HL-60 (cell line): ENCODE data around the gene KRT34.

Experiments used
- DNase-seq, 2 experiments: peaks; one replicate each; pipeline ENCODE4 v3.0.0-alpha.2; 2010 to 2020; ENCODE audit warnings: low read depth in 1 of 2, low spot score in 1 of 2
- H3K27ac ChIP-seq: fragments of 250-450 bp; sonication (Bioruptor Pico); replicated peaks from 2 replicates; pipeline ENCODE4 v1.5.1; 2020; ENCODE audit warnings: mild to moderate bottlenecking, moderate library complexity
- H3K27me3 ChIP-seq: fragments of 250-450 bp; sonication (Bioruptor Pico); 2 replicates; pipeline ENCODE4 v1.5.1; 2021; ENCODE audit warnings: mild to moderate bottlenecking, moderate library complexity; ENCODE audit not compliant: insufficient read depth, poor library complexity, severe bottlenecking
- H3K4me3 ChIP-seq: replicated peaks from 2 replicates; pipeline ENCODE4 v1.5.1; 2011; ENCODE audit warnings: mild to moderate bottlenecking, control low read depth, low read length; ENCODE audit not compliant: insufficient read depth
- CTCF ChIP-seq: IDR thresholded peaks from one replicate; pipeline ENCODE4 v1.5.1; 2011; ENCODE audit warnings: low read length, control low read depth, inconsistent platforms; ENCODE audit not compliant: insufficient read depth
- GABPA ChIP-seq: IDR thresholded peaks from 2 replicates; pipeline ENCODE4 v1.6.1; 2012; ENCODE audit warnings: low read depth
- POLR2AphosphoS5 ChIP-seq: IDR thresholded peaks from 2 replicates; pipeline ENCODE4 v1.6.1; 2012; ENCODE audit warnings: low read depth
- SPI1 ChIP-seq: IDR thresholded peaks from 2 replicates; pipeline ENCODE4 v1.6.1; 2012; ENCODE audit warnings: low read depth, mild to moderate bottlenecking, borderline replicate concordance
- TF ChIP-seq, protein P1 (sequence below): IDR thresholded peaks from 2 replicates; pipeline ENCODE4 v1.6.1; 2012; ENCODE audit warnings: low read depth; ENCODE audit not compliant: insufficient replicate concordance

Gene KRT34

DNA sequence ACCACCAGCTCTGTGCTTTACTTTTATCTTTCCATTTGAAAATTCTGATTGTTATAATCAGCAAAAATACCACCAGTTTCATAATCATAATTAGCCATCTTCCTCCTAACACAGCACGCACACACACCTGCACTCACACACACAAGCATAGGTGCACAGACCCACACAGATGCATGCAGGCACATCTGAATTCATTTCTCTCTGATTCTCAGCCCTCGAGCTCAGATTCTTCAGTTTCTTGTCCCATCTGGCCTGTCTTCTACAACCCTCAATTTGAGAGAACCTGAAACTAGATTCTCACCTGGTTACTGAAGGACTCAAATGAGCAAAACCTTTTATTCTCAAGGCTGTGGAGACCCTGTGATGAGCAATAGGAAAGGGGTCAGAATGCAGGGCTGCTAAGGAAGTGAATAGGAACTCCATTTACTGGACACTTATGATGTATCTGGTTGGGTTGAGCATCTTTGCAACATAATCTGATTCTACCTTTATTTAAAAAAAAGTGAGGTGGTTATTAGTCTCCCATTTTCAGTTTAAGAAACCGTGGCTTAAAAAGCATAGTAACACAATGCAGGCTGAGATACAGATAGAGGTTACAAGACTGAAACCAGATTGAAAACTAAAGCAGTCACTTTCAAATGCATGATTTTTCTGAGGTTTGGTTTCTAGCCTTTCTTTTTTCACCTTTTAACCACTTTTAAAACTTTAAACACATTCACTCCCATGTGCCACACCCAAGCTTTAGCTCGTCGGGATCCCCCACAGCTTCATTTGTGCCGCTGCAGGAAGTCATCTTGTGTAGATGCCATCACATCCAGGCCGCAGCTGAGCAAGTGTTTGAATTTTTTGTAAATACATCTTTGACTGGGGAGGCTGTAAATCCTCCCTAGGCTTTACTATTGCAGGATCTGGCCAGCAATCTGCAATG, 40.9 kb downstream of the KRT34 start:
- TF ChIP-seq GABPA = no peak
- no peak overlapping the region for H3K27ac ChIP-seq
- no peak overlapping the region for H3K4me3 ChIP-seq
- no peak for DNase-seq
- peaks cover 4% of the 10 kb centered on the region for H3K27me3 ChIP-seq

GRCh38 chr17:41340494-41340893, 41.6 kb downstream of the KRT34 start:
- Histone ChIP-seq H3K27ac (no peak overlapping the region), H3K27me3 (peaks cover 4% of the 10 kb centered on the region), H3K4me3 (no peak overlapping the region)
- DNase-seq = no peak
- TF ChIP-seq SPI1 (no peak), GABPA (no peak), CTCF (no peak), POLR2AphosphoS5 (no peak)
- TF ChIP-seq, protein P1, sequence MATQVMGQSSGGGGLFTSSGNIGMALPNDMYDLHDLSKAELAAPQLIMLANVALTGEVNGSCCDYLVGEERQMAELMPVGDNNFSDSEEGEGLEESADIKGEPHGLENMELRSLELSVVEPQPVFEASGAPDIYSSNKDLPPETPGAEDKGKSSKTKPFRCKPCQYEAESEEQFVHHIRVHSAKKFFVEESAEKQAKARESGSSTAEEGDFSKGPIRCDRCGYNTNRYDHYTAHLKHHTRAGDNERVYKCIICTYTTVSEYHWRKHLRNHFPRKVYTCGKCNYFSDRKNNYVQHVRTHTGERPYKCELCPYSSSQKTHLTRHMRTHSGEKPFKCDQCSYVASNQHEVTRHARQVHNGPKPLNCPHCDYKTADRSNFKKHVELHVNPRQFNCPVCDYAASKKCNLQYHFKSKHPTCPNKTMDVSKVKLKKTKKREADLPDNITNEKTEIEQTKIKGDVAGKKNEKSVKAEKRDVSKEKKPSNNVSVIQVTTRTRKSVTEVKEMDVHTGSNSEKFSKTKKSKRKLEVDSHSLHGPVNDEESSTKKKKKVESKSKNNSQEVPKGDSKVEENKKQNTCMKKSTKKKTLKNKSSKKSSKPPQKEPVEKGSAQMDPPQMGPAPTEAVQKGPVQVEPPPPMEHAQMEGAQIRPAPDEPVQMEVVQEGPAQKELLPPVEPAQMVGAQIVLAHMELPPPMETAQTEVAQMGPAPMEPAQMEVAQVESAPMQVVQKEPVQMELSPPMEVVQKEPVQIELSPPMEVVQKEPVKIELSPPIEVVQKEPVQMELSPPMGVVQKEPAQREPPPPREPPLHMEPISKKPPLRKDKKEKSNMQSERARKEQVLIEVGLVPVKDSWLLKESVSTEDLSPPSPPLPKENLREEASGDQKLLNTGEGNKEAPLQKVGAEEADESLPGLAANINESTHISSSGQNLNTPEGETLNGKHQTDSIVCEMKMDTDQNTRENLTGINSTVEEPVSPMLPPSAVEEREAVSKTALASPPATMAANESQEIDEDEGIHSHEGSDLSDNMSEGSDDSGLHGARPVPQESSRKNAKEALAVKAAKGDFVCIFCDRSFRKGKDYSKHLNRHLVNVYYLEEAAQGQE = no peak

DNA sequence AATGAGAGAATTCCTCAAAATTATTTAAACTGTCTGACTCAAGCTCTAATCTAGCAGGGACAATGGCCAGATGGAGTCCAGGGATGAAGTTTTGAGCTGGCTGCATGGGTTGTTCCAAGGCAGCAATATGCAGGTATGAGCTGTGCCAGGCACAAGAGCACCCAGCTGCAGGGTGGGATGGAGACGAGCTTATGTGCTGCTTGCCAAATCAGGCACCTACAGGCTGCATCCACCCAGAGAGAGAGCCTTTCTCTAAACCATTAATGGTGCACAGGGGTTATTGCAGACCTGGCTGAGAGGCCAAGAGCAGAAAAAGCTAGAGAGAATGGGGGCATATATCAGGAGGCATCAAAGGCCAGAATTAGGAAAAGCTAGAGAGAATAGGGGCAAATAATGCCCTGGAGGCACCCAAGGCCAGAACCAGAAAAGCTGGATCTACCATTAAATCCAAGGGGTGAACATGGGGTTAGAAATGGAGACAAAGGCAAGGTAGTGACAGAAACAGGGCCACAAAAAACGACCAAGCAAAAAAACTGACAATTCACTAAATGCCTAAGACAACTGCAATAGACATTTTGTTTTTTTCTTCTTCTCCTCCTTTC, 42.4 kb downstream of the KRT34 start:
- peaks cover 4% of the 10 kb centered on the region for H3K27me3 ChIP-seq
- no peak overlapping the region for H3K4me3 ChIP-seq
- H3K27ac ChIP-seq = no peak overlapping the region
- DNase-seq = no peak
- TF ChIP-seq, protein P1 = no peak
- TF ChIP-seq SPI1 = no peak
- TF ChIP-seq CTCF = no peak
- no peak for TF ChIP-seq GABPA
- no peak for TF ChIP-seq POLR2AphosphoS5

DNA sequence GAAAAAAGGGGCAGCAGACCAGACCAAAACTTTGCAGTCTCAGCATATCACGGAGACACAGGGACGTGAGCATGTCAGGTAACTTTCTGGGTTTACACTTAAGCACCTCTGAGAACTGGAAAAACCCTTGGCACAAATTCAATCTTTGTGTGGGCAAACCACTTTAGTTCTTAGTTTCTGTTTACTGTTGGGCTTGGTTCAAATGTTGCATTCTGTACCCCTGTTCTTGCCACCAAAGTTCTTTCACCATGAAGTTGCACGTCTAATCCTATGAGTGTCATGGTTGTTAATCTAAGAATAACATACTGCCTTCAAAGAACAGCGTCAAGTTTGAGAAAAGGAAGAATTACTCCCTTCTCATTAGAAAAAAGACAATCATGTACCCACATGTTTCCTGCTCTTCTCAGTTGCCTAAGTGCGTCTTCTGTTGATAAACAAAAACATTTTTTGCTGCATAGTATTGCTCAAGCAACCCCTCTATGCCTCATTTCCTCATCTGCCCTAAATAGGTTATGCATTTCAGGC, 43.1 kb downstream of the KRT34 start:
- Histone ChIP-seq H3K27me3 (peaks cover 4% of the 10 kb centered on the region), H3K27ac (no peak overlapping the region), H3K4me3 (no peak overlapping the region)
- no peak for TF ChIP-seq CTCF
- no peak for TF ChIP-seq SPI1
- TF ChIP-seq GABPA = no peak
- TF ChIP-seq, protein P1 = no peak
- TF ChIP-seq POLR2AphosphoS5 = no peak
- no peak for DNase-seq
